ENCODE data around the gene RAB3GAP1.
A peak's percentile ranks its signal among the peaks of the same experiment; 100 is the strongest.
"Not testable (repeated sequence)": the region's sequence is repeated elsewhere in the genome, so short reads cannot be mapped to it uniquely, and the experiment has no call there.

RAB3GAP1 gene

DNA sequence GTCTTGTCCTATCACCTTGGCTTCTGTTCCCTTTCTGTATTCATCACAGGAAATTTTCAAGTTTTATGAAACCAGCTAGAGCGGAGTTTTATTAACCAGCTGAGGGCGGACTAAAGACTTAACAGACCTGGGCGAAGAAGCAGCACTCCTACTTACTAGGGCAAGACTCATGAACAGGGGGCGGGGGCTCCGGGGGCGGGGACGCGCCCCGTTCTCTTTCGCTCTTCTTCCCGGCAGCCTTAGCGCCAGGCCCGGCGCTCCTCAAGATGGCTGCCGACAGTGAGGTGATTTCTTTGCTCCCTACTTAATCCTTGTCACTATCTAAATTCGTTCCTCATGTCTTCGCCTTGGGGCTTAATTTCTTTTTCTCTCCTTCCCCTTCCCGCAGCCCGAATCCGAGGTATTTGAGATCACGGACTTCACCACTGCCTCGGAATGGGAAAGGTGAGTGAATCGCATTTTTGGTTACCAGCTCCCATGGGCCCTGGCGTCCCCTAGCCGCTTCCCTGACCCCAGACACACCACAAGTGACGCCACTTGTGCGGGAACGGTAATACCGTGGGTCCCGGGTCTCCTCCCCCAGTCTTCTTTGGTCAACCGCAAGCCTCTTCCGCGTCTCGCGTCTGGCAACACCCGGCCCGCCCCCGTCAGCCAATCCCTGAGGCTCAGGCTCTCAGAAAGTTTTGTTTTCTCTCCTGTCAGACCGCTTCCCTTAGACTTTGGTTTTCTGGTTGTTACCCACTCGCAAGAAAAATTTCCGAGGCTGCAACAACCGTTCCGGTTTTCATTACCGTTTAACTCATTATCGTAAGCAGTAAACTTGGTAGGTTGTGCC is at the start of gene RAB3GAP1:
RAB3GAP1 (plus strand) TSS at position 251 of the 835 bp plus-strand sequence; CDS start at position 267, 16 bp downstream.
- DNase-seq, result peak; percentile 96

GRCh38 chr2:135002836-135003235 is 49.3 kb upstream of the RAB3GAP1 start:
- DNase-seq, result no peak

- DNase-seq, result peak; percentile 86
Measured at GRCh38 chr2:135004005-135004746, 47.9 kb upstream of the RAB3GAP1 start.

DNA sequence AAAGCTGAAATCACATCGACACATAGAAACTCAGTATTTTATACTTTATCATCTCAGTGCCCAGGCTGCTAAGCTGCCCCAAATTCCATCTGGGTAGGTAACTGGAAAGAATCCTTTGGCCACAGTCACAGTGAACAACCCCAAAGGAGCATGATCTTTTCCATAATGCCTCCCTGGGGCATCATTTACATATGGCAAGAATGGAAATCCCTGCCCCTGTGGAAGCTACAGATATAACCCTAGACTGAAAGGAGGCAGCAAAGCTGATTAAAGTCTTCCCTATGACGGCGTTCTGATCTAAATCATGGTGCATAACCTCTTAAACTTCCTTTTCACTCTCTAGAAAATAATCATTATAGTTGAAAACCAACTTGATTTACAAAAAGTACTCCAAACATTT is 46.3 kb upstream of the RAB3GAP1 start:
- no peak for DNase-seq

DNA sequence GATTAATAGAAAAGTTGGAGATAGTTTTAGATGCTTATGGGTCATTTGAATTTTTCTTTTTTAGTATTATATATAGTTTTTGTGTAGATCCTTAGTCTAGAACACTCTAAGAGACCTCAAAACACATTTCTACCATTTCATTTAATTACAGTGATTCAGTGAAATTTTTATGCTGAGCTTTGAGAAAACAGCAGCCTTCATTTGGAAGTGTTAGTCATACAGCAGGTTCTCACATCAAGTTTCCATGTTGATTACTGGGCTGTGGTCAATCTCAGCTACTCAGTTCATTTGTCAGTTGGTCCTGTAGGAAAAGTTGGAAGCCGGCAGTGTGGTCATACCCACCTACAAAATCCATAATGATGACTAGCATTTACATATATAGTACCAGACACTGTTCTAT is 42.8 kb upstream of the RAB3GAP1 start:
- DNase-seq, result no peak

- DNase-seq, result no peak
Measured at GRCh38 chr2:135010200-135010942, 41.7 kb upstream of the RAB3GAP1 start.

- no peak for DNase-seq
Measured at GRCh38 chr2:135011633-135012032, 40.5 kb upstream of the RAB3GAP1 start.

DNA sequence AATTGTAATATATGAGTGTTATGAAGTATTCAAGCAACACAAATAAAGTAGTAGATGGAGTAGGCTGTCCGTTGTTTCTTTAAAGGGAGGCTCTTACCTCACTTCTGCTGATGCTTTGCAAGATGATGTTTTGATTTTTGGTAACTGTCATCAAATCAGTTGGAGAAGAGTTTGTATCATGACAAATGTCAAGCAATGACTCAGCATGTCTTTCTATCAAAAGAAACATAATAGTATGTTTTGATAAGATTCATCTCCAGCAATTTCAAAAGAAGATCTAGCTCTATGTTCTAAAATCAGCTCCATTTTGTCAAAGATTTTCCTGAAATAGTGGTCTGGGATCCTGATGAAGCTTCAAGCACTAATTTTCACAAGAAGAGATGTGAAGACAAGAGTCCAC is 30.5 kb upstream of the RAB3GAP1 start:
- no peak for DNase-seq

DNA sequence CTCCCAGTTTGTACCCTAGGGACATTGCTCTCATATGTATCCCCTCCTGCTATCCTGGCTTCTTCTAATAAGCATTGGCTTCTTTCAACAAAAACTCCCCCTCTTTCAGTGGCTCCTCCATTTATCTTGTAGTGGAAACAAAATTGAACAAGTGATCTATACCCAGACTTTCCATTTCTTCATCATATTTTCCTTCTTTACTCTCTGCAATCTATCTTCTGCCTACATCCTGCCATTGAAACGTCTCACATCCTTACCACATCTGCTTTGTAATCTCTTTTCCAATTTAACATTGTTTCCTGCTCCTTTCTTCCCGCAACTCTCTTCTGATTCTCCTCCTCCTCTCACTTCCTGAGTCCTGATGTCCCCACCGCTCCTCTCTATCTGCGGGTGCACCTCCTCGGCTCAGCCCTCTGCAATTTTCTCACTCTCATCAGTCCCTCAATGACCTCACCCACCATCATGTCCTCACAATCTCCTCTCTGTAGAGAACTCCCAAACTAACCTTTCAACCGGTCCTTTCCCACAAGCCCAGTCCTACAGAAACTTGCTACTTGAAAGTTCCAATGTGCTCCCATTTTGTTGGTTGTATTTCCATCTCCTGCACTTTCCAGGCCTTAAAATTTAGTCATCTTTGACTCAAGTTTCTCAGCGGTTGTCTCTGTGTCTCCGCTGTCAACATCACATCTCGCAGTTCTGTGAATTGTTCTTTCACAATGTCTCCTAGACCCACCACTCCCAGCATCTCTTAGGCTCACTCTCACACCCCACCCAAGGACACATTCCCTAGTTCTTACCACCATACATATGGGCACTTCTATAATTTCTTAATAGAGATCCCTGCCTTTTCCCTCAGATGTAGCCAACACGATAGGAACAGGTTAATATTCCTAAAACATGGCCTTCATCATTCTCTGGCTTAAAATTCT is 28.9 kb upstream of the RAB3GAP1 start:
- DNase-seq, result no peak

DNA sequence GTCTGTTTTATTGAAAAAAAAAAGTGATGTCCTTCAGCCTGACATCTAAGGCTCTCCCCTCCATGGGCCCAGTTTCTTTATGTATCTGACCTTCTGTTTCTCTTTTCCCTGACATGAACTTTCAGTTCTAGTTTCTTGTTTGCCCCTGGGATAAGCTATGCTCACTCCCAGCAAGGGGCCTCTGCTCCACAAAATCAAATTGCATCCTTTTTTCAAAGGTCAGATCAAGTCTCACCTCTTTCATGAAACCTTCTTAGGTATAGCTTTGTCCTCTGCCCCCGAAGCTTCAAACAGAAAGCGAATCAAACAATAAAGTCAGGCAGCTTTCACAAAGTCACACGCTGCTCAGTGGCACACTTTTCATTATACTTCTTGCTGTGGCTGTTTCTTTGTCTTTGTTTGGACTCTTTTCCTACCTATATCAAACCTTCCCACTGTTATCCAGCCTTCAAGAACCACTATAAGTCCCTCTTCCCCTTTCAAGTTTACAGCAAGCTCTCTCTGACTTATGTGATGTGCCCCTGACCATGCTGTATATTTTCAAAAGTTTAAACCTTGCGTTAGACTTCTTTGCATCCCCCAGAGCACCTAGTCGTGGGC is 28.1 kb upstream of the RAB3GAP1 start:
- DNase-seq, result no peak

DNA sequence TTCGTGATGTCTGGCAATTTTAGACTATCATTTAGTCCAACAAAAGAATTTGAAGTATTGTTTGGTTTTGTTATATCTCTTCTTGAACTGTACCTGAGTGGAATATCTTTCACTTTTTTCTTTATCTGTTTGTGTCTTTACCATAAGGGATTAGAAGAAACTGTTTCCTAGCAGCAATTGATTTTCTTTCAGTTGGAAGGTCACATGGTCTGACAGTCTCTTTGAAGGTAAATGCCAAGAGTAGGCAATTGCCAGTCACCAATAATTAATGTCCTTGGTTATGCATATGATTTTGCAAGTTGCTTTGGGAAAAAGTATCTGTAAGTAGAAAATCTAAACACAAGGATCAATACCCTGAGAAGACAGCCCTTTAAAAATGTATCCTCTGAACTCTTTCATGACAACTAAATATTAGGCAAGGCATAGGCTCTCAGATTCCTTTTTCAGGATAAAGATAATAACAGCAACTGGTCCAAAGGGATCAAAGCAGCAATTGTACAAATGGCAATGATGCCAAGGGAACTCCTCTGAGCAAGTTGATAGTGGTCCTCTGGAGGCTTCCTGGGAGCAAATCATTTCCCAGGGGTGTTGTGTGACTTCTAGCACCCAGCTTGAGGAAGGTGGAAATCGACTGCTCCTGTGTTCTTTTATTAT is 22.5 kb upstream of the RAB3GAP1 start:
- DNase-seq, result no peak

- peak; percentile 67 for DNase-seq
Measured at GRCh38 chr2:135030826-135031225, 21.3 kb upstream of the RAB3GAP1 start.

GRCh38 chr2:135033216-135033615 is 18.9 kb upstream of the RAB3GAP1 start:
- DNase-seq, result not testable (repeated sequence)

DNA sequence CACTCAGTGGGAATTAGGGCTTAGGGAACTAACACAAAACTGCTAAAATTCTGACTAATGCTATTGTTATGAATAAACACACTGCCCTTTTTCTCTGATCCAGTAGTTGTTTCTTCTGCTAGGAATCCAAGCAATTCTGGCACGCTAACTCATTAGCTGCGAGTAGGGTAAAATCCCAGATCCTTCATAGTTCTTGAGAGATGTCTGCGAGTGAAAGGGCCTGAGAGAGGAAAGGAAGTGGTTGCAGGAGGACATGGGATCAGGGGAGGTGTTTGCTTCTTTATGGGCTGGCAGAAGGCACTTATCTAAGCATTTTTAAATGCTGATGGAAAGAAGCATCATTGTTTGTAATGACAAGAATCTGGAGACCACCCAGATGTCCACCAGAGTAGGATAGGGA is 14.3 kb upstream of the RAB3GAP1 start:
- no peak for DNase-seq

DNA sequence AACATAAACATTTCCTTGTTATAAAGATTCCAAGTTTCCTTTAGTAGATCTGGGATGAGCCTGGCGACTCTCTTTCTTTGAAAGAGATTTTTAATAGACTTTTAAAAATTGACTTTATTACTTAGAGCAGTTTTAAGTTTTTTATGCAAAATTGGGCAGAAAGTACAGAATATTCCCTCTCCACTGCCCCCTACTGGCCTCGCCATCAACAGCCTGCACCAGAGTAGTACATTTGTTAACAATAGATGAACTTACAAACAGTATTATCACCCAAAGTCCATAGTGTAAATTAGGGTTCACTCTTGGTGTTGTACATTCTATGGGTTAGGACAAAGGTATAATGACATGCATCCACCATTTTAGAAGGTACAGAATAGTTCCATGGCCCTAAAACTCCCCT is 8.7 kb upstream of the RAB3GAP1 start:
- peak; percentile 33 for DNase-seq

DNA sequence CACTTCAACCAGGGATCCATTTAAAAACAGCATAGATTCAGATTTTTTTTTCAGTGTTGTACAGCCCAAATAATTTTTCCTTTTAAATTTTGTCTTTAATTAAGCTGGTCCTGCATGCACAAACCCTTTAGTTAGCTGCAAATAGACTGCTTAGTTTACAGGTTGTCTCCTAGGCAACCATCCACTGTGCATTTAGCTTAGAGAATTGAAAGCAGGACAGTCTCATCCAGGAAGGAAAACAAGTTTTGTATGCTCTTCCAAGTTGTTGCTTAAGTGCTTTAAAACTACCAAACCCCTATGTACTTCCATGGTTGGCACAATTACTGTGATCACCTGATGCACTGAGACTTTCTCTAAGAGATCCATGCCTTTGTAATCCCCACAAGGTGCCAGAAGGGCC is 4.8 kb upstream of the RAB3GAP1 start, which contains the start of gene MAP3K19:
MAP3K19 (minus strand) TSS at position 148 of the 400 bp plus-strand sequence. CDS start 22,800 bp downstream, outside the sequence.
- DNase-seq, result no peak

DNA sequence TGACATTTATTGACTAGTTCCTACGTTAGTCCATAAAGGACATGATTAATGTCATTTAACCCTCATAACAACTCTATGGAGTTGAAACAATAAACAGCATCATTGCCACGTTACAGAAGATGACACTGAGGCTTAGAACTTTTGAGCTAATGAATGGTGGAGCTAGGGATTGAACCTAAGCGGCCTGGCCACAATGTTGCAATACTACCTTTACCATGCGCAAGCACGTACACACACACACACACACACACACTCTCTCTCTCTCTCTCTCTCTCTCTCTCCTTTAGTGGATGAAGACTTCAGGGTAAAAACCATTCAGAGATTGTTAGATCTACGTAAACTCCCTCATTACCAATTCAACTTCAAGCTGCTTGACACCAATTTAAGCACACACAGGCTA is 4.0 kb upstream of the RAB3GAP1 start:
- DNase-seq, result no peak

- DNase-seq, result no peak
Measured at GRCh38 chr2:135050132-135050531, 2.0 kb upstream of the RAB3GAP1 start.

DNA sequence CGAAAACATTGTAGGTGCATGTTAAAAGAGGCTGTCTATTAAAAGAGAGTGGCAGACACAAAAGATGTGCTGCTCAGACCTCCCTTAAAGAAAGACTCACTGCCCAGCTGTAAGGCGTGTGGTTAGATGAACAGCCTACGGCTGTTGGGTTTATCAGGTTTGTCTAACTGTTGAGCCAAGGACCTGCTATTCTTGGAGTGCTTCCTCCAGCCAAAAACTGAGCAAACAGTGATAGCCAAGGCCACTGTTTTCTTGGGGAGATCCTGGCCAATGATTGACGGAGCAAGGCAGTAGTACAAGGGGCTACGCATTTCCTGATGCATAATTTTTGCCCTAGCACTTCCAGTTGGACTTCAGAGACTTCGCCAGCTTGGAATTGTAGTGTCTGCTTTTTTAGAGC is 1.4 kb upstream of the RAB3GAP1 start:
- DNase-seq, result peak; percentile 27

DNA sequence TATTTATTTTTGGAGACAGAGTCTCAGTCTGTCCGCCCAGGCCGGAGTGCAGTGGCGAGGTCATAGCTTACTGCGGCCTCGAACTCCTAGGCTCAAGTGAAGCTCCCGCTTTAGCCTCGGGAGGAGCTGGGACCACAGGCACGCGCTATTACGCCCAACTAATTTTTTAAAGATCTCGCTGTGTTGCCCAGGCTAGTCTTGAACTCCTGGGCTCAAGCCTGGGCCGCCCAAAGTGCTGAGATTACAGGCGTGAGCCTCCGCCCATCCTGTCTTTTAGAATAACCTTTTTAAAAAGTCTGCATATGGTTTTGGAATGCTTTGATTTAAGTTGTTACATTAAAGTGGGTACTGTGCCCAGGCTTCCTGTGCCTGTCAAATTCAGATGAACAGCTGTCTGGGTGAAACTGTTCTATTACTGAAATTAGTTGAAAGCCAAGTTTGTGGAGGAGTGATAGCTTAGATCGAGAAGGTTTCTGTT is 944 bp downstream of the RAB3GAP1 start:
- peak; percentile 13 for DNase-seq

DNA sequence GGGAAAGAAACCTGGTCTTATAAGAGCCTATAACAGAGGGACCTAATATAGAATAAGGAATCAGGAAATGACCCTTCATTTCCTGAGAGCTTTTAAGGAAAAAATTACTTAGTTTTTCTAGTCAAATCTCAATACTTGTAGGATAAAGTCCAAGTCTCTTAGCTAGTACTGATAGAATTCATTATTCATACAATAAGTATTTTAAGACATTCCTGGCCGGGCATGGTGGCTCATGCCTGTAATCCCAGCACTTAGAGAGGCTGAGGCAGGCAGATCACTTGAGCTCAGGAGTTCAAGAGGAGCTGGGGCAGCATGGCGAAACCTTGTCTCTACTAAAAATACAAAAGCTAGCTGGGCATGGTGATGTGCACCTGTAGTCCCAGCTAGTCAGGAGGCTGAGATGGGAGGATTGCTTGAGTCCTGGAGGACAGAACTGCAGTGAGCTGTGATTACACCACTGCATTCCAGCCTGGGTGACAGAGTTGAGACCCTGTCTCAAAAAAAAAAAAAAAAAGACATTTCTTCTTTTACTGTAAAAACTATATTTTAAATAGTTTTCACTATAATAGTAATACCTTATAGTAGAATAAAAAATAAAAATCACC is 3.2 kb downstream of the RAB3GAP1 start:
- no peak for DNase-seq

All from hematopoietic multipotent progenitor cell treated with erythropoietin and hydrocortisone succinate and interleukin-3 and kit ligand, for 4 days (in vitro differentiated cells).